GM19324 (cell line): ENCODE data around the gene PSG4.
"Not testable (repeated sequence)": the region's sequence is repeated elsewhere in the genome, so short reads cannot be mapped to it uniquely, and the experiment has no call there.

Source experiments
- ATAC-seq: cut with Tn5 transposase; IDR thresholded peaks from one replicate; pipeline ENCODE4 v1.9.1; 2021; ENCODE audit warnings: mild to moderate bottlenecking, moderate library complexity; ENCODE audit not compliant: unreplicated experiment, low FRiP score

The PSG4 gene

GRCh38 chr19:43201337-43201801 is 4.1 kb downstream of the PSG4 start:
- ATAC-seq, result not testable (repeated sequence)

- not testable (repeated sequence) for ATAC-seq
Observed at GRCh38 chr19:43198686-43199419, 6.6 kb downstream of the PSG4 start.

- not testable (repeated sequence) for ATAC-seq
Observed at GRCh38 chr19:43197666-43198397, 7.6 kb downstream of the PSG4 start.

DNA sequence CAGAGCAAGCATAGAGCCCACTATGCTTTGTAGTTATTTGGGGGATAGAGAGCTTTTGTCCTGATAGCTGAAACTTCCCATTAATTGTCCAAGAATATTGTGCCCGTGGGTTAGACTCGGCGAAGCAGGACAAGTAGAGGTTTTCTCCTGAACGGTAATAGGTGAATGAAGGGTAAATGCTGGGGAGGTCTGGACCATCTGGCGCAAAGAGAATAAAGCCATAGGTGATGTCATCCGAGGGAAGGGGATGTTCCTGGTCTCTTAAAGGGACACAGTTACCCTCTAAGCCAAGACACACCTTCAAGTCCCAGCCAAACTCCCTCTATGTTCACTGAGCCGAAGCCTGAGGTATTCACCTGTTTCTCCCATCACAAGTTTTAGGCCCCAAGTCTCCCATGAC is 11.0 kb downstream of the PSG4 start:
- not testable (repeated sequence) for ATAC-seq

GRCh38 chr19:43192381-43193155 is 12.9 kb downstream of the PSG4 start:
- ATAC-seq, result not testable (repeated sequence)

- not testable (repeated sequence) for ATAC-seq
Observed at GRCh38 chr19:43188092-43188491, 17.3 kb downstream of the PSG4 start.

- not testable (repeated sequence) for ATAC-seq
Observed at GRCh38 chr19:43186311-43186935, 19.0 kb downstream of the PSG4 start, which contains the start of gene PSG5. Gene PSG5 (minus strand): TSS chr19:43186536. CDS start chr19:43186405, 131 bp downstream.

GRCh38 chr19:43181869-43182771 is 23.3 kb downstream of the PSG4 start:
- not testable (repeated sequence) for ATAC-seq

DNA sequence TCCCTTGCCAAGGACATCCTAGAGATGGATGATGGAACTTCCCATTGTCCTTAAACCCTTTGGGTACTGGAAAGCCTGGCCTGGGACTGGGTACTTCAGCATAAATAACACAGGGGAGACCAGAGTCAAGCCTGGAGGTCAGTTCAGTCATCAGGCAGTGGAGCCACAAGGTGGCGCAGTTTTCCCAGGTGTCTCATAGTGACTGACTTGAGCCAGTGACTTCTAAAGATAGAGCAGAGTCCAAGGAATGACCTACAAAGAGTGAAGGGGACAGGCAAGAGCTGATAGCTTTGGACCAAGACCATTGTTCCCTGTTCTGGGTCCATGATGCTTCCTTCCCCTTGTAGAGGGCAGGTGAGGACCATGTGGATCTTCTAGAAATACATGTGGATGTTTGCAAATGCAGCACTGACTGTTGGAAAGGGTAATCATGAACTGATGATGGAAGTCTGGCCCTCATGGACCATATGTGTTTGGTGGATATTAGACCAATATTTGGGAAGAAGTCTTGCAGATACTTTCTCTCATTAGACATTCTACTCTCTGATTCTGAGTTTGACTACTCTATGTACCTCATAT is 25.8 kb downstream of the PSG4 start:
- not testable (repeated sequence) for ATAC-seq

DNA sequence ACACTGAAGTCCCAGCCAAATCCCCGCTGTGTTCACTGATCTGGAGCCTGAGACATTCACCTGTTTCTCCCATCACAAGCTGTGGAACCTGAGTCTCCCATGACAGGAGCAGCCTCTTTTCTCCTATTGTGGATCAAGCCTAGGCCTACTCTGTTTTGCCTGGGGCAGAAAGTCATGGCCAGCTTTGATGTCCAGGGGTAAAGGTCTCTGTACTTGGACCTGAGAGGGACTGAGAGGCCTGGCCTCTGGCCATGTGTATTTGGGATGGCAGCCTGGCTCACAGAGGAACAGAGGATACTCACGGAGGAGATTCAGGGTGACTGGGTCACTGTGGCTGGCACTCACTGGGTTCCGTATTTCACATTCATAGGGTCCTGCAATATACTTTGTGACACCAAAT is 26.9 kb downstream of the PSG4 start:
- not testable (repeated sequence) for ATAC-seq

- ATAC-seq, result not testable (repeated sequence)
Observed at GRCh38 chr19:43165906-43166305, 39.5 kb downstream of the PSG4 start.

GRCh38 chr19:43163135-43163534 is 42.3 kb downstream of the PSG4 start:
- ATAC-seq, result not testable (repeated sequence)

DNA sequence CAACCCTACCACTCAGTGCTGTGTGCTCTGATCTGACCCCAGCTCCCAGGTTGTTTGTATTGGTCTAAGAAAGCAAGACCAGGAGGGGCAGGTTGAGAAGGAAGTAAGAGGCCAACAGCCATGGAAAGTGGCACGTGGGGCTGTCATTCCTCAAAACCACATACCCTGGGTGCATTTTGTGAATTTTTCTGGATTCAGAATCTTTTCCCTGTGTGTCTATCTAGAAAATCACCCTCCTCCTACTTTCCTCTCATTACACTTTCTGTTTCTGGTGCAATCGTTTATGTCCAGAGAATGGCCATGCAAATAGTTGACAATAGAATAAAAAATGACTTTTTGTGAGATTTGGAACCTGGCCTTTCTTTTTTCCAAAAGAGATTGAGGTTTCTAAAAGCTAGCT is 43.2 kb downstream of the PSG4 start:
- not testable (repeated sequence) for ATAC-seq

GRCh38 chr19:43152214-43152613 is 53.2 kb downstream of the PSG4 start:
- ATAC-seq, result no peak

DNA sequence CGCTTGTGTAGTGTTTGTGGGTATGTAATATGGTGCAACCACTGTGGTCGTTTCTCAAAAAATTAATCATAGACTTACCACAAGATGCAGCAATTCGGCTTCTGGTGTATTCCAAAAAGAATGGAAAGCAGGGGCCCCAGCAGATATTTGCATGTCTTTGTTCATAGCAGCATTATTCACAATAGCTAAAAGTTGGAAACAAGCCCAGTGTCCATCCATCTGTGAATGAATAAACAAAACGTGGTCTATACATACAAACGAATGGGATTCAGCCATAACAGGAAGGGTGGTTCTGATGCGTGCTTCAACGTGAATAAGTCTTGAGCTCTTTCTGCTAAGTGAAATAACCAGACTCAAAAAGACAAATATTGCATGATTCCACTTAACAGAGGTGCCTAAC is 55.6 kb downstream of the PSG4 start:
- ATAC-seq, result not testable (repeated sequence)

DNA sequence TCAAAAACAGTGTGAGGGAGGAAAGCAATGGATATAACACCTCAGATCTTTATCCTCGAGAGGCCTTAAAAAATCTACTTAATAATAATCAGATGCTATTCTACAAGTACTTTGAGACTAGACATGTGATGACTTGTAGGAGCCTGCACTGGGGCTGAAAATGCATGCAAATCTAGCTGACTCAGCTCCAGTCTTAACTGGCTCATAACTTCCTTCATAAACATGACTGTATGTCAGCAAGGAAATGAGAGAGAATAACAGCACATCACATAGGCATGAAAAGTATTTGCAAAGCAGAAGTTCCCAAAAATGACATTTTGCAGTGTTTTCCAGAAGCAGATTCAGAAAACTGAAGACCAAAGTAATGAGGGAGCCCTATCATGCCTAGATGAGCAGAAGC is 57.2 kb downstream of the PSG4 start:
- ATAC-seq, result no peak
